A673 (cell line): ENCODE measurements around the gene GPRC5C. TPM values are rescaled to one million over a fixed set of nuclear protein-coding genes. Genes with fewer than 3 reads are reported as not detected.

Source experiments
- BruUV-seq: library from RNA; stranded (reverse); fragments of 400-500 nt; replicated peaks from 2 replicates; lab custom pipeline; 2021; lab: Mats Ljungman, UMichigan
- CTCF ChIA-PET: fragments of 300-600 bp; sonication (Branson Sonifier 250); formaldehyde crosslinking; loops from one replicate; lab custom pipeline; 2022; ENCODE audit warnings: antibody characterized with exemption; lab: Charles Lee
- POLR2A ChIA-PET: fragments of 300-600 bp; sonication (Branson Sonifier 250); formaldehyde crosslinking; loops from one replicate; lab custom pipeline; 2022; ENCODE audit warnings: antibody characterized with exemption; ENCODE audit not compliant: low non-redundant PET; lab: Charles Lee
- DNase-seq: peaks from one replicate; pipeline ENCODE4 v3.0.0-alpha.2; 2015; ENCODE audit warnings: low spot score
- H3K27ac ChIP-seq: fragments of 200-600 bp; sonication (generic); 2 replicates; pipeline ENCODE4 v1.5.1; 2016; ENCODE audit warnings: mixed run types, low read depth, mild to moderate bottlenecking, mixed read lengths, antibody characterized with exemption, low read length; ENCODE audit not compliant: poor library complexity, severe bottlenecking
- H3K27me3 ChIP-seq: fragments of 200-600 bp; sonication (generic); replicated peaks from 2 replicates; pipeline ENCODE4 v1.6.1; 2017; ENCODE audit warnings: mixed run types, low read depth, mild to moderate bottlenecking, mixed read lengths, antibody characterized with exemption, low read length; ENCODE audit not compliant: insufficient read depth, poor library complexity
- H3K36me3 ChIP-seq: fragments of 200-600 bp; sonication (generic); 2 replicates; pipeline ENCODE4 v1.6.1; 2016; ENCODE audit warnings: mixed run types, mild to moderate bottlenecking, mixed read lengths, antibody characterized with exemption, low read length; ENCODE audit not compliant: insufficient read depth, poor library complexity, severe bottlenecking
- H3K4me1 ChIP-seq: fragments of 200-600 bp; sonication (generic); 2 replicates; pipeline ENCODE4 v1.6.1; 2017; ENCODE audit warnings: mixed run types, mild to moderate bottlenecking, mixed read lengths, antibody characterized with exemption, low read length; ENCODE audit not compliant: insufficient read depth, poor library complexity, severe bottlenecking
- H3K4me3 ChIP-seq: fragments of 200-600 bp; sonication (generic); 2 replicates; pipeline ENCODE4 v1.5.1; 2016; ENCODE audit warnings: low read depth, mixed run types, mild to moderate bottlenecking, mixed read lengths, low read length; ENCODE audit not compliant: poor library complexity, severe bottlenecking
- H3K9me3 ChIP-seq: fragments of 200-600 bp; sonication (generic); 2 replicates; pipeline ENCODE4 v1.6.1; 2016; ENCODE audit warnings: mixed run types, low read depth, mild to moderate bottlenecking, mixed read lengths, antibody characterized with exemption, low read length; ENCODE audit not compliant: poor library complexity, severe bottlenecking
- EZH2 ChIP-seq: fragments of 200-600 bp; sonication (generic); IDR thresholded peaks from 2 replicates; pipeline ENCODE4 v1.6.1; 2017; ENCODE audit warnings: borderline replicate concordance, low read depth, mild to moderate bottlenecking, mixed read lengths, antibody characterized with exemption, low read length; ENCODE audit not compliant: poor library complexity, severe bottlenecking
- intact Hi-C: fragments of 100-400 bp; cut with micrococcal nuclease; formaldehyde crosslinking; loops from one replicate; pipeline ENCODE4 v1.10.0; 2022; ENCODE audit not compliant: unreplicated experiment
- total RNA-seq: library from RNA; stranded (reverse); gene quantifications from 2 replicates; pipeline ENCODE4 v1.2.3, GENCODE V29; 2021
- TF ChIP-seq, protein P1 (sequence below): fragments of 300-800, 200-600 bp; sonication (generic); conservative IDR thresholded peaks from 2 replicates; pipeline ENCODE4 v1.5.1; 2017; ENCODE audit warnings: low read depth, mild to moderate bottlenecking, antibody characterized with exemption, low read length, moderate library complexity, mixed read lengths

Gene GPRC5C
- total RNA-seq, 1 experiment from 2014 or later: not detected

DNA sequence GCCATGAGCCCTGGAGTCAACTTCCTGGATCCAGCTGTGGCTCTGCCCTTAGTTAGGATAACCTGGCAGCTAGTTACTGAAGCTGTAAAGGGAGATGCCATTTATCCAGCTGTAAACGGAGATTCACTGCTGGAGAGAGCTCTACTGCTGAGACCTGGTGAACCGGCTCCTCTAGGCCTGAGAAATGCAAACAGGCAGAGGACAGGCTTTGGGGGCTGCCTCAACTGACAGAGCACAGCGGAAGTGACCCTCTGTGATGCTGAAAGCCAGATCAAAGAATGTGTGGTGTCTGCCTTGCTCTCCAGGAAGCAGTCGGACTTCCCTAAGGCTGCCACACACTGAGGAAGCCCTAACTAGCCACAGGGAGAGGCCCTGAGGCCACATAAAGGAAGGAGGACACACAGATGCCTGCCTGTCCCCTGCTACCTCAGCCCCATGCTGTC lies 21.9 kb upstream of the GPRC5C start:
- H3K27me3 ChIP-seq: no peaks in the 10 kb centered on the region
- H3K4me3 ChIP-seq: no peak overlapping the region
- intact Hi-C loops: no loop called here
- no TSS peak for BruUV-seq
- no peaks in the 10 kb centered on the region for H3K9me3 ChIP-seq
- H3K36me3 ChIP-seq: no peaks in the 10 kb centered on the region
- POLR2A ChIA-PET: no interaction called here
- no peak for DNase-seq
- no peak overlapping the region for H3K27ac ChIP-seq
- CTCF ChIA-PET: no interaction called here
- no peaks in the 10 kb centered on the region for H3K4me1 ChIP-seq
- TF ChIP-seq, protein P1, sequence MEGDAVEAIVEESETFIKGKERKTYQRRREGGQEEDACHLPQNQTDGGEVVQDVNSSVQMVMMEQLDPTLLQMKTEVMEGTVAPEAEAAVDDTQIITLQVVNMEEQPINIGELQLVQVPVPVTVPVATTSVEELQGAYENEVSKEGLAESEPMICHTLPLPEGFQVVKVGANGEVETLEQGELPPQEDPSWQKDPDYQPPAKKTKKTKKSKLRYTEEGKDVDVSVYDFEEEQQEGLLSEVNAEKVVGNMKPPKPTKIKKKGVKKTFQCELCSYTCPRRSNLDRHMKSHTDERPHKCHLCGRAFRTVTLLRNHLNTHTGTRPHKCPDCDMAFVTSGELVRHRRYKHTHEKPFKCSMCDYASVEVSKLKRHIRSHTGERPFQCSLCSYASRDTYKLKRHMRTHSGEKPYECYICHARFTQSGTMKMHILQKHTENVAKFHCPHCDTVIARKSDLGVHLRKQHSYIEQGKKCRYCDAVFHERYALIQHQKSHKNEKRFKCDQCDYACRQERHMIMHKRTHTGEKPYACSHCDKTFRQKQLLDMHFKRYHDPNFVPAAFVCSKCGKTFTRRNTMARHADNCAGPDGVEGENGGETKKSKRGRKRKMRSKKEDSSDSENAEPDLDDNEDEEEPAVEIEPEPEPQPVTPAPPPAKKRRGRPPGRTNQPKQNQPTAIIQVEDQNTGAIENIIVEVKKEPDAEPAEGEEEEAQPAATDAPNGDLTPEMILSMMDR: no peak
- no peak for TF ChIP-seq EZH2

DNA sequence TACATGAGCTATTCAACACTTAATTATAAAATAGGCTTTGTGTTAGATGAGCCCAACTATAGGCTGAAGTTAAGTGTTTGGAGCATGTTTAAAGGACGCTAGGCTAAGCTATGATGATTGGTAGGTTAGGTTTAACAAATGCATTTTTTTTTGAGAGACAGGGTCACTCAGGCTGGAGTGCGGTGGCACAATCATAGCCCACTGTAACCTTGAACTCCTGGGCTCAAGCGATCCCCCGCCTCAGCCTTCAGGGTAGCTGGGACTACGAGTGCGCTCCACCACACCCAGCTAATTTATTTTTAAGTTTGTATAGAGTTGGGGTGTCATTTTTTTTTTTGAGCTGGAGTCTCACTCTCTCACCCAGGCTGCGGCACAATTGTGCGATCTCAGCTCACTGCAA lies 19.3 kb upstream of the GPRC5C start:
- Histone ChIP-seq H3K9me3 (no peaks in the 10 kb centered on the region), H3K36me3 (no peaks in the 10 kb centered on the region), H3K27ac (no peak overlapping the region), H3K27me3 (no peaks in the 10 kb centered on the region), H3K4me1 (no peaks in the 10 kb centered on the region), H3K4me3 (no peak overlapping the region)
- no peak for TF ChIP-seq EZH2
- TF ChIP-seq, protein P1: no peak
- no TSS peak for BruUV-seq
- intact Hi-C loops: no loop called here
- ChIA-PET POLR2A (no interaction called here), CTCF (no interaction called here)
- DNase-seq: no peak

DNA sequence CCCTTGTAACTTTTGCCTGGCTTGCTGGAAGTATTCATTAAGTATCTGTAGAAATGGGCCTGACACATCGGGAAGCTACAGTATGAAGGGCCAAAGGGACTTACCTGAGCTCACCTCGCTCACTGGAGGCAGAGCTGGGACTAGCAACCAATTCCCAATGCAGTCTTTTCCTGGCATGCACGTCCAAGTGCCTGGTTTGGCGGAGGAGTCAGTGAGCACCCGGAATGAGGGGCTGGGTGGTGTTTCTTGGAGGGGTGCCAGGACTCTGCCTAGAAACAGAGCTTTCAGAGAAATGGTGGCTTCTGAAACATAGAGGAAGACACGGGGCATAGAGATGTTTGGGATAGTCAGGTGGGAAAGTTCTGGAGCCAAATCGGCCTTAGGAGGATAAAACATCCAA lies 18.4 kb upstream of the GPRC5C start:
- CTCF ChIA-PET: no interaction called here
- TF ChIP-seq, protein P1: no peak
- TF ChIP-seq EZH2: no peak
- intact Hi-C loops: no loop called here
- Histone ChIP-seq H3K27ac (no peak overlapping the region), H3K36me3 (no peaks in the 10 kb centered on the region), H3K9me3 (no peaks in the 10 kb centered on the region), H3K4me1 (no peaks in the 10 kb centered on the region), H3K27me3 (no peaks in the 10 kb centered on the region), H3K4me3 (no peak overlapping the region)
- no TSS peak for BruUV-seq
- DNase-seq: no peak
- POLR2A ChIA-PET: no interaction called here
